MG63 (cell line): ENCODE results near the gene RUVBL2. TPM values are rescaled to one million over a fixed set of nuclear protein-coding genes. Genes with fewer than 3 reads are reported as not detected.
"Not testable (repeated sequence)": the region's sequence is repeated elsewhere in the genome, so short reads cannot be mapped to it uniquely, and the experiment has no call there.

Experiments
- DNase-seq: peaks from one replicate; pipeline ENCODE4 v3.0.0-alpha.2; 2020
- H3K27me3 ChIP-seq: fragments of 250-450 bp; sonication (Bioruptor Pico); 2 replicates; pipeline ENCODE4 v1.5.1; 2020; ENCODE audit warnings: mild to moderate bottlenecking, moderate library complexity
- H3K36me3 ChIP-seq: fragments of 250-450 bp; sonication (Bioruptor Pico); 2 replicates; pipeline ENCODE4 v1.5.1; 2020; ENCODE audit warnings: mild to moderate bottlenecking, moderate library complexity
- H3K4me3 ChIP-seq: fragments of 250-450 bp; sonication (Bioruptor Pico); 2 replicates; pipeline ENCODE4 v1.5.1; 2020; ENCODE audit warnings: mild to moderate bottlenecking, moderate library complexity
- H3K9me3 ChIP-seq: fragments of 250-450 bp; sonication (Bioruptor Pico); 2 replicates; pipeline ENCODE4 v1.5.1; 2020; ENCODE audit warnings: mild to moderate bottlenecking, moderate library complexity
- total RNA-seq: library from RNA; depleted of rRNA; stranded (reverse); fragments of >200 nt; shearing (Covaris generic); gene quantifications from 2 replicates; pipeline ENCODE4 v1.2.3, GENCODE V29; 2014; ENCODE audit warnings: low replicate concordance

The RUVBL2 gene
- total RNA-seq, 1 experiment from 2014 or later = 644 TPM

- H3K9me3 ChIP-seq, H3K27me3 ChIP-seq, H3K4me3 ChIP-seq, DNase-seq, H3K36me3 ChIP-seq: not testable (repeated sequence)
These were observed 49.0 kb downstream of the RUVBL2 start for GRCh38 chr19:49042666-49043065.

- not testable (repeated sequence) for DNase-seq, H3K27me3 ChIP-seq, H3K4me3 ChIP-seq, H3K9me3 ChIP-seq, H3K36me3 ChIP-seq
These were observed 49.9 kb downstream of the RUVBL2 start, which contains the start of gene CGB5 for GRCh38 chr19:49043548-49043947. CGB5 (plus strand) TSS chr19:49043848; CDS start chr19:49044210, 362 bp downstream.

GRCh38 chr19:49049011-49049410 is 55.3 kb downstream of the RUVBL2 start, which contains the start of gene CGB8:
CGB8 (minus strand) TSS chr19:49049111; CDS start chr19:49048739, 372 bp downstream.
- not testable (repeated sequence) for DNase-seq

DNA sequence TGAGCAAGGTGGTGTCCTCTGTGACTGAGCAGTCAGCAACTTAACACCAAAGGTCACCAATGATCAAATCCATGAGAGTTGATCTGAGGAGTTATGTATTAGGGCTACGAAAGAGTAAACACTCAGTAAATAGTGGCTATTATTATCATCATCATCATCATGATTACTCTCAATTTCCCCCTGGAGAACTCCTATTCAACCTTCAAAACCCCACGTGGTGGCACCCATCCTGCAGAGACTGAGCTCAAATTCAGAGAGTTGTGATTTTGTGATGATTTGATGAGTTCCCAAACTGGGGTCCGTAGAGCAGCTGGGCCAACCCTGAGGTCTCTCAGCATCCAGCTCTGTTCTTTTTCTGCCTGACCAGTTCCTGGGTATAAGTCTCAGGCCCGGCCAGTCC is 56.1 kb downstream of the RUVBL2 start:
- not testable (repeated sequence) for H3K4me3 ChIP-seq, H3K9me3 ChIP-seq, H3K36me3 ChIP-seq, H3K27me3 ChIP-seq, DNase-seq

More at GRCh38 chr19:49049011-49049410, 55.3 kb downstream of the RUVBL2 start, which contains the start of gene CGB8:
- not testable (repeated sequence) for H3K36me3 ChIP-seq, H3K9me3 ChIP-seq, H3K4me3 ChIP-seq, H3K27me3 ChIP-seq

DNA sequence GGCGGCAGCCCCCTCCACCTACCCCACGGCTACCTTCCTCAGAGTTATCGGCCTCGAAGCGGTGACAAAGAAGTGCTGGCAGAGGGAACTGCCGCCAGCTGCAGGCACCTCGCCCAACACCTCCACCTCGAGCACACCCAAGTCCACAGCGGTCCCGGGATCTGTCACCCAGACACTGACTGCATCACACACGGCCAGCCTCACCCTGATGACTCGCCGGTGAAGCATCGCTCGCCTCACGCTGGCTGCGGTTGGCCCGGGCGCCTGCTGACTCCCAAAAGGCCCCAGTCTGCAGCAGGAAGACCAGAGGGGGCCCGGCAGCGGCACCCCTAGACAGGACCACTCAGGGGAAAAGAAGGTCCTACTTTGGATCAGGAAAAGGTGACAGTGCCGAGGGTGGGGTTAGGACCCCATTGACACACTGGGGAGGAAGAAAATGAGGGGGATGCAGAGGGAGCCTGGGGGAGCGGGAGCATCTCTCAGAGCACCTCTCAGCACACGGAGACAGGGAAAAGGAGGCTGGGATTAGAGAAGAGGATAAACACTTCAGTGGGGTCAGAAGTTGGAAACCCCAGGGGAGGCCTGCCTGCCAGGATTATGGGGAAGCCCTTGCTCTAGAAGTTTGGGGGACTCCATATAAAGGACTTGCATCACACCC is 56.8 kb downstream of the RUVBL2 start:
- peak; percentile 80 for DNase-seq
- H3K9me3 ChIP-seq, H3K27me3 ChIP-seq, H3K4me3 ChIP-seq, H3K36me3 ChIP-seq: not testable (repeated sequence)

- Histone ChIP-seq H3K36me3 (no peaks in the 10 kb centered on the region), H3K4me3 (peak overlapping the region; percentile 22), H3K27me3 (peaks cover 10% of the 10 kb centered on the region; the same call in 1 of the 2 replicates), H3K9me3 (no peaks in the 10 kb centered on the region)
- DNase-seq = peak; percentile 40
These were observed 62.6 kb downstream of the RUVBL2 start for GRCh38 chr19:49056101-49056901.

DNA sequence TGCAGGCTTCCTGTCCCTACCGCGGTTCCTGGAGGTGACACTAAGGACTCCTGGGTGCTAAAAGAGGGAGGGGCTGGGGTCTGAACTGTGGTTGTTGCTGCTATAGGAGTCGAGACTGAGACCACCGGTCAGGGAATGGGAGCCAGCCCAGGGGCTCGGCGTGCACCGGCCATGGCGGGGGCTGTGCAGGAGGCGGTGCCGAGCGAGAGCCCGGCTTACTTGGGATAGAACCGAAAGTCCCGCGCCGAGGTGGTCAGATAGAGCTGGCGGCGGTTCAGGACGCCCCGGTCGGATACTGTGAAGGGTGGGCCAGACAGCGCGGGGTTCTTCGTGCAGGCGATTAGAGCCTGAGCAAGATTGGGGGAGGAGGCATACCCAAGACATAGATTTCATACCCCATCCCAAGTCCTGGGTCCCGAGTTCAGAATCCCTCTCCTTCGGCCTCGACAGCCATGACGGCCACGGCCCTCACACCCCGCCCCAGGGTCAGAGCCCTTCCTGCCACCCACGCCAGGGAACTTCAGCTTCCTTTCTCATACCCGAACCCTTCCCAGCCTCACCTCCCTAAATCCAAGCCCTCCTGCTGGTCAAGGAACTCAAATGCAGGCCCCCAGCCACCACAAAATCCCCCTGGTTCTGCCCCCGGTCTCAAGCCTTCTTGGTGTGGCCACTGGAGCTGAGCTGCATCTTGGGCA is 63.4 kb downstream of the RUVBL2 start:
- H3K36me3 ChIP-seq, H3K9me3 ChIP-seq, H3K27me3 ChIP-seq, DNase-seq, H3K4me3 ChIP-seq: not testable (repeated sequence)

DNA sequence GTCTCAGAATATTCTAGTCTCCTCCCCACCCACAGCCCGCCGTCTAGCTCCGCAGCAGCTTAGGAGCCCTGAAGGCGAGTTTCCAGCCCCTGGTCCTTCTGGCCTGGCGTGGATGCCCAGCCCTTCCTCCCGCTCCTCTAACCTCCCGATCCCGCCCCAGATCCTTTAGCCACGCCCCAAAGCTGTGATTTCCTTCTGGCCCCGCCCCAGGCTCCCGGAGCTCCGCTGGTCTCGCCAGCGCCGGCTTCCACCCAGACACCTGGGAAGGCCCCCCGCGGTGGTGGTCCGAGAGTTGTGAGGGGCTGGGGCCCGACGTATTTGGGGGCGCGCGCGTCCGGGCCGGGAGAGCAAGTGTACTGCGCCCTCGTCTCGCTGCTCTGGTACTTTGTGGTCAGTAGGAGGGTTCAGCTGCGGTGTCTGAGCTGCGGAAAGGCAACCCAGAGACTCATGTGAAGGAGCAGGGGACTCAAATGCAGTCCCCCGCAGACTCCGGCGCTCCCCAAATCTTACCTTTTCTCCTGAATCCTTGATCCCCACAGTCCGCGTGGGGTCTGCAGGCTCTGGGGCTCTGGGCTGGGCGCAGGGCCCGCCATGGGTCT is 64.0 kb downstream of the RUVBL2 start, which contains the start of gene CGB7:
Gene CGB7, minus strand, starts transcription at position 114 of the 599 bp plus-strand sequence. CDS start 2,374 bp downstream, outside the sequence.
- peak within 1 kb of the TSS; percentile 22; the same call in 1 of the 2 replicates for H3K4me3 ChIP-seq
- peaks cover 10% of the 10 kb centered on the region; the same call in 1 of the 2 replicates for H3K27me3 ChIP-seq
- peak; percentile 54 for DNase-seq
- H3K9me3 ChIP-seq = no peaks in the 10 kb centered on the region
- H3K36me3 ChIP-seq = no peaks in the 10 kb centered on the region

- no peaks in the 10 kb centered on the region for H3K9me3 ChIP-seq
- peak; percentile 53 for DNase-seq
These were observed 64.9 kb downstream of the RUVBL2 start for GRCh38 chr19:49058562-49058961.

GRCh38 chr19:49059053-49059452 is 65.4 kb downstream of the RUVBL2 start:
- H3K9me3 ChIP-seq = no peaks in the 10 kb centered on the region
- no peak for DNase-seq
- peaks cover 10% of the 10 kb centered on the region; the same call in 1 of the 2 replicates for H3K27me3 ChIP-seq
- no peak overlapping the region for H3K4me3 ChIP-seq
- no peaks in the 10 kb centered on the region for H3K36me3 ChIP-seq

More at GRCh38 chr19:49058562-49058961, 64.9 kb downstream of the RUVBL2 start:
- H3K4me3 ChIP-seq = no peak overlapping the region
- H3K27me3 ChIP-seq = peaks cover 10% of the 10 kb centered on the region; the same call in 1 of the 2 replicates
- no peaks in the 10 kb centered on the region for H3K36me3 ChIP-seq

- H3K27me3 ChIP-seq = peaks cover 10% of the 10 kb centered on the region; the same call in 1 of the 2 replicates
- H3K36me3 ChIP-seq = no peaks in the 10 kb centered on the region
- no peak for DNase-seq
- H3K4me3 ChIP-seq = no peak overlapping the region
- no peaks in the 10 kb centered on the region for H3K9me3 ChIP-seq
These were observed 67.3 kb downstream of the RUVBL2 start for GRCh38 chr19:49061000-49061399.

DNA sequence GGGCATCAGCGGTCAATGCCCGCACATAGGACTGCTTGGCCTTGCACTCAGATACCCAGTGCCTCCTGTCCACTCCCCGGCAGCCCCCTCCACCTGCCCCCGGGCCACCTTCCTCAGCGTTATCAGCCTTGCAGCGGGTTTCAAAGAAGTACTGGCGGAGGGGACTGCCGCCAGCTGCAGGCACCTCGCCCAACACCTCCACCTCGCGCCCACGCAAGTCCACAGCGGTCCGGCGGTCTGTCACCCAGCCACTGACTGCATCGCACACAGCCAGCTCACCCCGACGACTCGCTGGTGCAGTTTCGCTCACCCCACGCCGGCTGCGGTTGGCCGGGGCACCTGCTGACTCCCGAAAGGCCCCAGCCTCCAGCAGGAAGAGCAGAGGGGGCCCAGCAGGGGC is 67.8 kb downstream of the RUVBL2 start:
- Histone ChIP-seq H3K4me3 (no peak overlapping the region), H3K27me3 (peaks cover 9% of the 10 kb centered on the region), H3K36me3 (no peaks in the 10 kb centered on the region), H3K9me3 (no peaks in the 10 kb centered on the region)
- no peak for DNase-seq

- H3K4me3 ChIP-seq = no peak overlapping the region
- no peak for DNase-seq
- no peaks in the 10 kb centered on the region for H3K9me3 ChIP-seq
These were observed 70.4 kb downstream of the RUVBL2 start for GRCh38 chr19:49064029-49064629.

DNA sequence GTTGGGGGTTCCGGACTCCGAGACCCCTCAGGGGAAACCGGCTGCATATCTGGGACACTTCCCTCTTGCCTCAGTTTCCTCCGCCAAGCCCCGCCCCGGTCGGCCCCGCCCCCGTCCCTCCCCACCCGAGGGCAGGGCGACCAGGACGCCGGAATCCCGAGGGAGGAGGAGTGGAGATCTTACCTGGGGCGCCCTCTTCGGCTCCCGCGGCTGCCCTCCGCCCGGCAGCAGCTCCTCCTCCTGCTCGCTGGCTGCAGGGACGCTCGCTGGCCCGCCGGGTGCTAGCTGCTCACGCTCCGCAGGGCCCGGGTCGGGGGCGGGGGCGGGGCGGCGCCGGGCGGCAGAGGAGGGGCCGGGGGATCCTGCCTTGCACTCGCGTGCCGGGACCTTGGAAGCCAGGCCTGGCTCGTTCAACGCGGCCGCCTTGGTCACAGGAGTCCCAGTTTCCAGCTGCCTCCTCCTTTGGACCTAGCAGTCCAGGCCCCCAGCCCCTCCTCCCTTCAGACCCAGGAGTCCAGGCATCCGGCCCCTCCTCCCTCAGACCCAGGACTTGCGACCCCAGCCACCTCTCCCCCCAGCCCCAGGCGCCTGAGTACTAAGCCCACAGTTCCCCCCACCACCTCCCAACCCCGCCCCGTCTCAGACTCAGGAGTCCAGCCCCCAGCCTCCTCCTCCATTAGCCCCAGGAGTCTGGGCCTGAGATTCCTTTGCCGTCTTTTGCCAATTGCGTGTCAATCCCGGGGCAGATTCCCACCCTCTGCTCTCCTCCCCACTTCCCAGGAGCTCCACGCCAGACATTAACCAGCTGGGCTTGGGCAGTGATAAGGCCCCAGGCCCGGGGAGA is 71.3 kb downstream of the RUVBL2 start, which contains the start of gene NTF4:
Gene NTF4, minus strand, starts transcription at position 51 of the 844 bp plus-strand sequence. CDS start 2,821 bp downstream, outside the sequence.
- no peaks in the 10 kb centered on the region for H3K36me3 ChIP-seq
- peaks cover 20% of the 10 kb centered on the region for H3K27me3 ChIP-seq
- DNase-seq = no peak
- H3K9me3 ChIP-seq = no peaks in the 10 kb centered on the region
- no peak within 1 kb of the TSS for H3K4me3 ChIP-seq

More at GRCh38 chr19:49064029-49064629, 70.4 kb downstream of the RUVBL2 start:
- H3K27me3 ChIP-seq = peaks cover 18% of the 10 kb centered on the region
- H3K36me3 ChIP-seq = no peaks in the 10 kb centered on the region
